NOMO-1 (cell line): ENCODE measurements around the gene FAM170B.

Experiments
- DNase-seq, 2 experiments: peaks; one replicate each; lab custom pipeline; 2025; ENCODE audit not compliant: unreplicated experiment in 2 of 2; lab: John Stamatoyannopoulos, UW

FAM170B gene

DNA sequence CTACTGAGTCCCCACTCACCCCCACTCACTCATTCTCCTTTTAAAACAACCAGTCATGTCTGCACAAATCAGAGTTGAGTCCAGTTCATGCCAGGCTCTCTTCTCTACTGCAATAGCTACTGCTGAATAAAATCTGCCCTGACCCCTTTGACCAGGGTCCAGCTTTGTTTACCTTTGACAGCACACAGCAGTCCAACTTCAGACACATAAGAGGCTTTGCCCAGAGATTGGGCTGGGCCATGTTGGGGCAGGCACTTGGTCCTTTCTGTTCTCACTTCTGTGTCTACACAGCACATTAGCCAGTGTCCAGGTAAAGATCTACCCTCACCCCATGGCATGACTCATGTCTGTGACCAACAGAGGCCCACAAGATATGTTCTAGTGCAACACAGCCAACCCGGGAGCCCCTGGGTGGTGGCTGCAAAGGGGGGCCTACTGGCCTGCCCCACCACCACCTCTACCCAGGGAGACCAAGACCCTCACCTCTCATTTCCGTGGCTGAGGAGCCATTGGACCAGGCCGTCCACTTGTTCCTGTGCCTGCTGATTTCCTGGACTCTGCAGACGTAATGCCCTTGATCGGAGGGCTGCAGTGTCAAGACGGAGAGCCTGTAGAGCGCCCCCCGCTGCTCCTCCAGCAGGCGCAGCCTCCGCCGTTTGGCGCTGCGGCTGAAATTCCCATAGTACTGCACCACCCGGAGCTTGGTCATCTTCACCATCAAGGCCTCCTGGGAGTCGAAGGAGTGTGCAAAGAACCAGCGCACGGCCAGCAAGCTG, 26.5 kb downstream of the FAM170B start:
- no peak for DNase-seq

DNA sequence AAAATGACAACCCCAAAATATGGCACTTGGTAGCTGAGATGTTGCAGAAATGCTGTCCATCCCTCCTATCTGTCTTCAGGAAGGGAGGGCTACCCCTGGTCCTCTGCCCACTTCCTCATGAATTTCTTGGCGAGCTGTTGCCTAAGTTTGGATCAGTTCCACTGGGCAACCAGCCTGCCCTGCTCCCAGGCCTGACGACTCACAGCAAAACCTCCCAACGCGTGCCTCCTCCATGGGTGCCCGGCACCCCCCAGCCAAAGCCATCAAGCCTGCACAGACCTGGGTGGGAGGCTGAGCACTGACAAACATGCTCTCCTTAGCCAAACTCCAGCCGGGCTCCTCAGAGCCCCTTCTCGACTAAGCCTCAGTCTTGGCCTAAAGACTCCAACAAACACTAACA, 27.4 kb downstream of the FAM170B start:
- no peak for DNase-seq

DNA sequence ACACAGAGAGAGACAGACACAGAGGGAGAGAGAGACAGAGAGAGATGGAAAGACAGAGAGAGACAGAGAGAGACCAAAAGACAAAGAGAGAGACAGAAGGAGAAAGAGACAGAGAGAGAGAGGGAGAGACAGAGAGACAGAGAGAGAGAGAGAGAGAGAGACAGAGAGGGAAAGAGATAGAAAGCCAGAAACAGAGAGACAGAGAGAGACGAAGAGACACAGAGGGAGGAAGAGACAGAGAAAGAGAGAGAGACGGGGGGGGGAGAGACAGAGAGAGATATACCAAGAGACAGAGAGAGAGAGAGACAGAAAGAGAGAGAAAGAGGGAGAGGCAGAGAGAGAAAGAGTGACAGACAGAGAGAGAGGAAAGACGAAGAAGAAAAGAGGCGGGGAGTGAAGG, 28.7 kb downstream of the FAM170B start:
- no peak for DNase-seq

DNA sequence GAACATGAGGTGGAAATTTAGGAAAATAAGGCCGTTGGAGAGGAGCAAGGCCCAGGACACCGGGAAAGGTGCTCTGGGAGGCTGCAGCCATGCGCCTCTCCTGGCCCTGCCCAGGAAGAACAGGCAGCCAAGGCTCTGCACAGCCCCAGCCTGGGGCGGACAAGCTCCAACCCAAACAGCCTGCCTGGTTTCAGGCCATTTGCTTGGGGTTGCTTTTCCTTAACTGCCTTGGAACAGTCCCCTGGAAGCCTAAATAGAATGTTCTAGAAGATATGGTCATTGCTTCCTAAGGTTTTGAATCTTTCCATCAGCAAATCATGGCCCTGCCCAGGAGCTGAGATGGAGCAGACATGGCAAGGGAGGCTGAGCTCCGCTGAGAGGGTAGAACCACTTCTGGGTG, 29.5 kb downstream of the FAM170B start:
- no peak for DNase-seq

DNA sequence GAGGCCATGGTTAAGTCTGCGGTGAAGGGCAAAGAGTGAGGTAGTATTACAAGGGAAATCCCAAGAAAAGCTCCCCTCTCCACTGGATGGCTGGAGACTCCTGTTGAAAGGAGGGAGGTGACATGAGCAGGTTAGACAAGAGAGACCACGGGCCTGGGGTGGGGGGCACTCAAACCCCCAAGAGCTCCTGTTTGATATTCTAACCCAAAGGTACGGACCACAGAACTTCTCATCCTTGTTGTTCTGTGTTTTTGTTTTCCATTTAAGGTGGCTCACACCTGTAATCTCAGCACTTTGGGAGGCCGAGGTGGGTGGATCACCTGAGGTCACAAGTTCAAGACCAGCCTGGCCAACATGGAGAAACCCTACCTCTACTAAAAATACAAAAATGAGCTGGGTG, 30.1 kb downstream of the FAM170B start:
- DNase-seq = no peak

DNA sequence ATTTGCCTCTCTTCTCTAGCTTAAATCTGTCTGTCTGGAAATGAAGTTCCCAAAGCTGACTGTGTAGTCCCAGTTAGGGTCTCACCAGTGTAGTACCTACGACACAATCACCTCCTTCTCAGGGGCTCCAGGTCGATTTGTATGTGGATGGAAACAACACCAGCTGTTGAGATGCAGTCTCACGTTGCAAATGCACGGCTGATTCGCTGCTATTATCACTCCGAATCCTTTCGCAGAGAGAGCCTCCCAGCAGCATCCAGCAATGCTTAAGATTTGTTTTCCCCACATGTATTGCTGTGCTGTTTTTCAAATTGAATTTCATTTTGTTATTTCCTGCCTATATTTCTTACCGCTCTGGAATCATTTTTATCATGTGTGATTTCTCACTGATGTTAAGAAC, 34.8 kb downstream of the FAM170B start:
- DNase-seq = no peak

DNA sequence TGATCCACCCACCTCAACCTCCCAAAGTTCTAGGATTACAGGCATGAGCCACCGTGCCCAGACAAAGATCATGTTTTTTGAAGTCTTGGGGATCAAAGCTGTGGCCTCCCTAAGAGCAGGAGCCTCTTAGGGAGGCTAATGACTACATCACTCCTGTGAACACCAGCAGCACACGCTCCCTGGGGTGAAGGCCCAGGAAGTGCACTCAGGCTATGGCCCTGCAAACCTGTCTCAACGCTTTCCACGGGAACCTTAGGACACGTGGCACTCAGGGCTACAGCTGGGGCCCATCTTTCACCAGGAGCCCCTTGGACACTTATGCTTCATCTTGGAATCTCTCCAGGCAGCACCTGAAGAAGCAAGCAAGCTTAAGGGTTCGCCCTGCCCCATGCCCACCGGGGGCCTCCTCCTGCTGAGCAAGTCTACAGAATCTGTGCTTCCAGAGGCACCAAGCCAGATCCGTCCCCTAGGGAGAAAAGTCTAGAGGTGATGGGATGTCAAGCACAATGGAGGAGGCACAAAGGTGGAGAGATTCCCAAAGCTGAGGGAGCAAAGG, 36.9 kb downstream of the FAM170B start:
- no peak for DNase-seq

DNA sequence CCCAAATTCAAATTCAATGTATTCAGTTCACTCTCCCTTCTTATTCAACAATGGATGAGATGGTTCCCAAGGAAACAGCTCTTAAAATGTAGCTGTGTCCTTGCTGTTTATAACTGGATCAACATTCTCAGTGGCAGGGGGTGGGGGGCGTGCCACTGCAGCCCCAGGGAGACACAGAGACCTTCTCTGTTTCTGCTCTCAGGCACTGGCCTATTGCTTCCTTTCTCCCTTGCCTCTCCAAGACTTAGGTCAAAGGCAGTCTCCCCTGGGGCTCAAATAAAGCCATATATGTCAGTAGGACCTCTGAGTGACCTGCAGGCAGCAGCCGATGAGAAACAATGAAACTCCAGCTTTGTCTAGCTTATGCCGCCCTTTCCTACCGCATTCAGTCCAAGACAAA, 39.2 kb downstream of the FAM170B start:
- DNase-seq = no peak

DNA sequence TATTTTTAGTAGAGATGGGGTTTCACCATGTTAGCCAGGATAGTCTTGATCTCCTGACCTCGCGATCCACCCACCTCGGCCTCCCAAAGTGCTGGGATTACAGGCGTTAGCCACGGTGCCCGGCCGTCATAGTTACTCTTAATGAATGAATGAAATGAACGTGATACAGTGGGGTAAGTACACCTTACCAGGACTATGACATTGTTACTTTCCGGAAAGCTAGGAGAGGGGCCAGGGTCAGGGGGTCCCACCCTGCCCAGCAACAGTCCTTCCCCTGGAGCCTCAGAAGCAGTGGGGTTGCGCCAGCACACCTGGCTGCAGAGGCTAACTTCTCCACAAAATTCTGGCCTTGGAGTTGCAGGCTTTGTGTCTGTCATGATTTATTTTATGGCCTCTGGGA, 39.9 kb downstream of the FAM170B start:
- DNase-seq = no peak

DNA sequence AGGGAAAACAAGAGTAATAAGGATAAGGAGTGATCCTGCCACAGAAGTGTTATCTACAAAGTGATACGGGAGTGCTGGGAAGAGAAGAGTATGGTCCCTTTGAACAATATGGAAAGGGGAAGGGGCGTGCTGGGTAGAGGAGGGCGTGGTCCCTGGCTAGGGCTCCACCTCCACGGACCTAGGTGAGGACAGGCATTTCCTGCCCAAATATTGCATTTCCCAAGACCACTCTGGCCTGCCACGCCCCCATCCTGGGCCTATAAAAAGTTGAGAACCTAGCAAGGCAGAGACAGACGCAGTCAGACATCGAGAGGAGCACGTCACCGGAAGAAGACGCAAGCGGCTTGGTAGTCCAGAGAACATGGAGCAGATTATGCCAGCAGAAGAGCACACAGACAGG, 41.3 kb downstream of the FAM170B start:
- DNase-seq = no peak

DNA sequence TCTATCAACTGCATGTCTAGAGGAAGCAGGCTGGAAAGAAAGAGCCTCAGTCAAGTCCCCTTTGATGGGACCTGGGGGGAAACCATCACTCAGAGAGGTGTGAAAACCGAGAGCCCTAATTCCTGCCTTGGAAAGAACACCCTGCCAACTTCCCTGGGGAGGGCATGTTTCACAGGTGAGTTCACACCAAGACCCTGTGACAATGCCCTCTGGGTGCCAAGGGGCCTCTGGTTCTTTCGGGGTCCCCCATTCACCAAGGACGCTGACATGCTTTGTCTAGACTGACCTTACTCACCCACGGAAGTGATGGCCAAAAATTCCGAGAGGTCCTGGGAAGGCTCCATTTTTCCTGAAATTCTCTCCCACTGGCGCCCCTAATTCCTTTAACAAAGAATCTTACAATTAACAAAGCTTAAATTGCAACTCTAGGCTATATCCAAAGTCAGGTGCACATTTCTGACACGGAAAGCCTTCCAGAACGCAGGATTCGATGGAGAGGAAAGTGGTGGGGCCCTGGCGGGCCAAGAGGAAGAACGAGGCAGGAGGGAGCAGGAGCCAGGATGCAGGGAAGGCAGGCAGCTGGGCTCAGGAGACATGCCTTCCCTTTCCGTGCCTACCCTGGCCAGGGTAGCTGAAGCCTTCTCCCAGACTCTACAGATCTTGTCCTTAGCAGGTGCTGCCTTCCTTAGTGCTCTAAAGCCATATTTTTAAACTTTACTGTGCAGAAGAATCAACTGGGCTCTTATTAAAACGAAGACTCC, 42.2 kb downstream of the FAM170B start:
- no peak for DNase-seq

DNA sequence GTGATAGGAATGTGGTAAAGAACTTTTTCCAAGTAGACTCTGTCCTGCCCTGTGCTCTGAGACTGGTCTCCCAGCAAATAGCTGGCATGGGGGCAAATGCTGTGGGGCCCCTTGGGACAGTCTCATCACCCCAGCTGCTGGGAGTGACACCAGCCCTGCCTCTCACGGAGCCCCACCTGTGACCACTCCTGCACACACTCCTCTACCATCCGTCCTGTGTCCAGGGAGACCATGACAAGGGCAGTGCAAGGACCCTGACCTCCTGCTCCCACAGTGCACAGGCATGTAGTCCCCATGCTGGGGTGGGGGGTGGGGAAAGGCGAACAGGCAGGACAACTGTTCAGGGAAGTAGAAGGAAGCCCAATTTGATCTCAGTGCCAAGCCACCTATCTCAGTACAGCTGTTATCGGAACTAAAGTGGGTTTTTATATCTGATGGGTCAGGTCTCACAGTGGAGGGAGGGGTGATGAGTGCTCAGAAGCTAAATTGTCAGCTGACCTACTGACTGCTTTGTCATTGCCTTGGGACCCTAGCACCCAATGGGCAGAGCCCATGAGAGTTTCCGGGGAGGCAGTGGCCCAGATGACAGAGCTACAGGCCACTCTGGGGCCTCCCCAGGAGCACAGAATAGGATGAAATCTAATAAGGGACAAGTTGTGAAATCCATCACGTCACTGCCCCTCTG, 43.0 kb downstream of the FAM170B start:
- no peak for DNase-seq

DNA sequence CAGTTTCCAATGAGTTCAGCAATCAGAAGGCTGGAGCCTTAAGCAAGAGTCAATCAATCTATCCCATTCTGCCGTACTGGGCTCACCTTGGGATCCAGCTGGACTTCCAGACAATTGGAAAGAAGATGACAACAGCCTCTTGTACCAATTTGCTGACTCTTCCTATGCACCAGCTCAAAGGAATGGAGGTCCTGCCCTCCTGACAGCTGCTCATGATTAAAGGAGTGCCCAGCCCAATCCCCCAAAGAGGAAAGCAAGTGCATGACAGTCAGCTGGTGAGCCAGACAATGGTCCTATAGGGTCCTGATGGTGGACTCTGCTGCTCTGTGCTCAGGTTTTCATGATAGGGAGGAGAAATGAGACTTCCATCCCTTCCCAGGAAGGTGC, 43.6 kb downstream of the FAM170B start:
- DNase-seq = no peak

DNA sequence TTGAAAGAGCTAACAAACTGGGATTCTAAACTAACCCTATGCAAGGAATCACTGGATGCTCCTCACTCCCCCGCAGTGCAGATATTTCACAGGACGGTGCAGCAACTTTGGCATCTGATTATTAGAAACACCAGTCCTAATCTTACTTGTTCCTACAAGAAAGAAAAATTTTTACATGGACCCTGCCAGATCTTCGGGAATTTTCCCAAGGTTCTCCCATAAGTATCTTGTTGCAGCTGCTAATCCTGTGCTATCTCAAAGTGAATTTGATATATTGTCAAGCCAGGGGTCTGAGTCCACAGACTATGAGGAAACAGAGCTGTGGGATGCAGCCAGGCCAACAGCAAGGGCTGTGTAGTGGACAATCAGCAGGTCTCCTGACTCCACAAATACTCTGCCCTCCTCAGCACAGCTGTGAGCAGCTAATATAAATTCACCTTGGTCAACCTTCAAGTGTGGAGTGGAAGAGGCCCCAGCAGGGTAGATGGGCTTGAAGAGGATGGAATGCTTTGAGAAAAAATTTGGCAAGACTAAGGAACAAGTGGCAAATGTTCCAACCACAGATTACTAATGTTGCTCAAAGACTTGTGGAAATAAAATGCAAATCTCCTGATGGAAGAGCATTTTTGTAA, 44.1 kb downstream of the FAM170B start:
- no peak for DNase-seq

DNA sequence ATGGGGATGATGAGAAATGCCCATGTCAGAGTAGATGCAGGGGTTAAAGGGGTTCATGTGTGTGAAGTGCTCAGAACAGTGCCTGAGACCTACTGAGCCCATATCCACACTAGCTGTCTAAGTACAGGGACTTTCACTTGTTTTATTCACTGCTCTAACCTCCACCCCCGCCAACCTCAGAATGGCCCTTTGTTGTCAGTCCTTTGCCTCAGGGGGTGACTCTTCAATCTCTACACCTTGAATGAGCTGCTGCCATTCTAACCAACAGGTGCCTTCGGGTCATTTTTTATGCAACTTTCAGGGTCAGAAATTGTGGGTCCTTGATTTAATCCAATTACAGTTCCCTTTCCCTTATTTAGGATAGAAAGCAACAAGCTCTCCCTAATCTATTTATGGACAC, 44.7 kb downstream of the FAM170B start:
- DNase-seq = no peak

DNA sequence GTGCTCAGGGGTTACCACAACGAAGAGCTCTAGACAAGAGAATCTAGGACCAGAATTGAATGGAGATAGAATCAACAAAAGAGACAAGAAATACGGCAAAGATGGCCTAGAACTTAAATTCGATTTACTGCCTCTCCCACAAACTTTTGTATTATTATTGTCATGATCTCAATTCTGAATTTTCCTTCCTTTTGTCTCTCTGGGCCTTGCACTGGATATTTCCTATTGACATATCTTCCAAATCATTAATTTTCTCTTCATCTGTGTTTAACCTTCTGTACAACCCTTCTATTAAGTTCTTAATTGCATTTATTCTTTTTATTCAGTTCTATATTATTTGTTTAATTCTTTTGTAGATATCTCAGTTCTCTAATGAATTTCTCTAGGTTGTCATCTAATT, 46.9 kb downstream of the FAM170B start:
- no peak for DNase-seq

DNA sequence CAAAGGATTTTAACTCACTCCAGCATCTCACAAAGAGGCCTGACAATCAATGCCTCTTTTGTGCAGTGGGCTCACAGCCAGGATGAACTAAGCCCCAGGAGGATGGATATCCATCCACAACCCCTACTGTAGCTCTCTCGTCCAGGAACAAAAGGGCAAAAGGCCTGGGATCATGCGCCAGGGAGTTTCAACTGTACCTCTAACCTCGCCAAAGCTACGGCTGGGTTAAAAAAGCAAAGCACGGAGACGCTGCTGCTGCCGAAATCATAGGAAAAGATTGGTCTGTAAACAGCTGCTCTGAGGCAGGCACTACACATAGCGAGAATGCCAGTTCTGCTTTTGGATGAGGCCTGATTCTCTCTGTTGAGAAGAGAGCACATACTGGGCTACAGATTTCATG, 50.6 kb downstream of the FAM170B start:
- DNase-seq = no peak

DNA sequence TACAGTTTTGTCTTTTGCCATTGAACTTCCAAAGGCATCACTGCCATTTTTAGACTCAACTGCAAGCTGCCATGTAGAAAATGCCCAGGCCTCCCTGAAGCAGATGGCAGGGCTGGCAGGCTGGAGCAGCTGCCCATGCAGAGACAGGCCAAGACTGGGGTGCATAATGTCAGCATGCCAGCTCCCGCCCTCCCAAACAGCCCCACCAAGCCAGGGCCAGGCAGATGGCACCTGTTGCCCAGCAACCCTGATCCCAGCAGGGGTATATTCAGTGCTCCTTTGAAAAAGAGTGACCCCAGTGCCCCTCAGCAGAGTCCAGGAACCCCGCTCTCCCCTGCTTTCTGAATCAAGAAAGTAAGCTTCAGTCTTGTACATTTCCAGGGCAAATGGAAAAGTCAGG, 51.1 kb downstream of the FAM170B start:
- DNase-seq = no peak

DNA sequence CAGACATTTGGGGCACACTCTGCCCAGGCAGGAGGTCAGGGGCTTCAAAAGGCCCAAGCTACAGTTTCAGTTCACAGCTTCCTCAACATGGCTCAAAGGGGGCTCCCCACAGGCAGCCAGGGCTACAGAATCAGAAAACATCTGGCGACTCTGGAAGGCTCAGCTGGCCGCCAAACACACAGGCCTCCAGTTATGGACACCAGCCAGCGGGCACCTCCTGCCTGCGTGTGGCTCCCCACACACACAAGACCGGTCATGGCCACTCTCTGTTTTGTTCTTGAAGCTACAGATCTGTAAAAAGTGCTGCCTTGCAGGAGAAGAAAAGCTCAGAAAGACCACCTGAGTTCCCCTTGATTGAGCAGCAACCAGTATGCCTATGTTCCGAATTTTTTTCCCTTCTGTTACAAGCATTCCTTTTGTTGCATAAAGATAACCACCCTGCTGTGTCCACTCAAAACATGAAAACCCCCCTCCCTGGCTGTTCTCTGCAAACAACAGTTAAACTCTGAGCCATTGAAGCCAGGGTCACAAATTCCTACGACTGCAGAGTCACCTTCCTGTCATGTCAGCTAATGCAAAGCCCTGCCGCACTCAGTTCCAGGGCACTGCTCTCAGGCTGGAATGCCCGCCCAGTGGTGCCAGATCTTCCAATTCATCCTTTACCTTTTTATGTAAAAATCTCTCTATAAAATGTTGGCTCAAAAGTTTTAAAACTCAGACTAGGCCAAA, 52.1 kb downstream of the FAM170B start:
- no peak for DNase-seq
